GM23248 (cell line): ENCODE results near the gene TLR9. TPM values are rescaled to one million over a fixed set of nuclear protein-coding genes. Genes with fewer than 3 reads are reported as not detected.

Experiments
- DNase-seq: peaks from one replicate; pipeline ENCODE4 v3.0.0-alpha.2; 2015
- H2AFZ ChIP-seq: fragments of 200-600 bp; sonication (generic); 2 replicates; pipeline ENCODE4 v1.6.1; 2016; ENCODE audit warnings: antibody characterized with exemption
- H3F3A ChIP-seq: fragments of 200-600 bp; sonication (generic); 2 replicates; pipeline ENCODE4 v1.6.1; 2016; ENCODE audit warnings: mild to moderate bottlenecking, antibody characterized with exemption, mixed run types; ENCODE audit not compliant: insufficient read depth
- H3K27ac ChIP-seq: fragments of 200-600 bp; sonication (generic); 2 replicates; pipeline ENCODE4 v1.5.1; 2016; ENCODE audit warnings: mild to moderate bottlenecking
- H3K27me3 ChIP-seq: fragments of 200-600 bp; sonication (generic); replicated peaks from 2 replicates; pipeline ENCODE4 v1.6.1; 2016; ENCODE audit warnings: mild to moderate bottlenecking; ENCODE audit not compliant: insufficient read depth
- H3K36me3 ChIP-seq: fragments of 200-600 bp; sonication (generic); 2 replicates; pipeline ENCODE4 v1.6.1; 2016; ENCODE audit warnings: low read depth, mild to moderate bottlenecking
- H3K4me1 ChIP-seq: fragments of 200-600 bp; sonication (generic); 2 replicates; pipeline ENCODE4 v1.6.1; 2016; ENCODE audit warnings: mild to moderate bottlenecking; ENCODE audit not compliant: insufficient read depth
- H3K4me2 ChIP-seq: fragments of 200-600 bp; sonication (generic); one replicate; pipeline ENCODE4 v1.6.1; 2016; ENCODE audit warnings: mild to moderate bottlenecking; ENCODE audit not compliant: unreplicated experiment
- H3K4me3 ChIP-seq: fragments of 200-600 bp; sonication (generic); 2 replicates; pipeline ENCODE4 v1.5.1; 2016; ENCODE audit warnings: mild to moderate bottlenecking
- H3K79me2 ChIP-seq: fragments of 200-600 bp; sonication (generic); 2 replicates; pipeline ENCODE4 v1.6.1; 2016; ENCODE audit warnings: mild to moderate bottlenecking; ENCODE audit not compliant: insufficient read depth
- H3K9ac ChIP-seq: fragments of 200-600 bp; sonication (generic); 2 replicates; pipeline ENCODE4 v1.6.1; 2016; ENCODE audit warnings: mild to moderate bottlenecking
- H3K9me2 ChIP-seq: fragments of 200-600 bp; sonication (generic); 2 replicates; pipeline ENCODE4 v1.6.1; 2016; ENCODE audit warnings: mixed run types, mild to moderate bottlenecking, moderate library complexity; ENCODE audit not compliant: insufficient read depth
- H3K9me3 ChIP-seq: fragments of 200-600 bp; sonication (generic); one replicate; pipeline ENCODE4 v1.6.1; 2017; ENCODE audit warnings: low read depth
- H4K20me1 ChIP-seq: fragments of 200-600 bp; sonication (generic); 2 replicates; pipeline ENCODE4 v1.6.0; 2016; ENCODE audit not compliant: insufficient read depth
- EZH2 ChIP-seq: fragments of 200-600 bp; sonication (generic); IDR thresholded peaks from 2 replicates; pipeline ENCODE4 v1.6.1; 2018; ENCODE audit warnings: antibody characterized with exemption, mild to moderate bottlenecking; ENCODE audit not compliant: insufficient read depth, poor library complexity, severe bottlenecking
- EZH2phosphoT487 ChIP-seq: fragments of 200-600 bp; sonication (generic); IDR thresholded peaks from 2 replicates; pipeline ENCODE4 v1.6.1; 2018; ENCODE audit warnings: antibody characterized with exemption, moderate library complexity, mild to moderate bottlenecking, low read depth; ENCODE audit not compliant: insufficient read depth
- WGBS, 2 experiments: methylation state at CpG; one replicate each; pipeline ENCODE4 v1.1.6; 2015 to 2017; ENCODE audit warnings: low lambda C conversion rate in 2 of 2, low coverage in 1 of 2; ENCODE audit errors: missing lambda C conversion rate in 2 of 2; 5-methylcytosine and 5-hydroxymethylcytosine counted together
- in situ Hi-C: fragments of 300-500 bp; cut with MboI; formaldehyde crosslinking; loops from 2 replicates; pipeline ENCODE4 v1.15.0; 2020
- polyA plus RNA-seq: library from polyadenylated mRNA; unstranded; fragments of >200 nt; fragmentation: Nextera tagmentation; extraction: Ambion mirVana; gene quantifications from 2 replicates; pipeline ENCODE4 v1.2.1, GENCODE V29; 2016
- total RNA-seq: library from RNA; depleted of rRNA; stranded (reverse); fragments of >200 nt; shearing (Covaris generic); gene quantifications from 2 replicates; pipeline ENCODE4 v1.2.3, GENCODE V29; 2014

The TLR9 gene
- total and polyA plus RNA-seq, 2 experiments from 2014 or later = not detected

DNA sequence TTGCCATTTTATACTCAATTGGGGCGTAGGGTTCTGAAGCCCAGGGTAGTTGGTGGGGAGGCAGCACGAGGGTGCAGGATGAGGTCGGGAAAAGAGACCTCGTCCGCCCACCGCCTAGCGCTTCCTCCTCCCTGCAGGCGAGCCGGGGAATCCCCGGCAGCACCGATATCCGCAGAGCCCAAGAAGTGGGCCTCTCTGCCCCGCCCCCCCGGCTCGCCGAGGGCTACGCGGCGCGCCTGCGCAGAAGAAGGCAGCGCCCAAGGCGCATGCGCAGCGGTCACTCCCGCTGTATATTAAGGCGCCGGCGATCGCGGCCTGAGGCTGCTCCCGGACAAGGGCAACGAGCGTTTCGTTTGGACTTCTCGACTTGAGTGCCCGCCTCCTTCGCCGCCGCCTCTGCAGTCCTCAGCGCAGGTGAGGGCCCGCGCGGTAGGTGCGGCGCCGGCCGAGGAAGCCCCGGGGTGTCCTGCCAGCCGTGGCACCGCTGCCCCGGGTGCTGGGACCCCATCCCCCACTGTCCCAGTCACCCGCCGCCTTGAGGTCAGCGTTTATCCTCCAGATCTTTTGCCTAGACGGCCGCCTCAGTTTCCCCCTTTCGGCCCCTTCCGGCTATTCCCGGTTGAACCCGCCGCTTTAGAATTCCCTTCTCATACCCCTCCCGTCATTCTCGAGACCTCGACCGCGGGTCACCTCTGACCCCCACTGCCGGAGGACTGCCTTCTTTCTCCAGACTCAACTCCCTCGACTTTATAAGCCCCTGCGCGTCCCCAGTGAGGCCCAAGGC is 27.4 kb downstream of the TLR9 start, which contains the start of gene ALAS1:
TSS of gene ALAS1 (plus strand) at position 319 of the 784 bp plus-strand sequence. CDS start 1,082 bp downstream, outside the sequence.
- Histone ChIP-seq H2AFZ (peak within 1 kb of the TSS; percentile 93), H3K27ac (no peak within 1 kb of the TSS), H3K36me3 (peaks cover 7% of the 10 kb centered on the region; the same call in 1 of the 2 replicates), H3K79me2 (peaks cover 27% of the 10 kb centered on the region), H3K9ac (peak within 1 kb of the TSS; percentile 86), H3K4me3 (peak within 1 kb of the TSS; percentile 96), H3F3A (peaks cover 23% of the 10 kb centered on the region), H3K9me2 (no peaks in the 10 kb centered on the region), H3K4me2 (peak within 1 kb of the TSS; percentile 83), H3K27me3 (no peaks in the 10 kb centered on the region), H4K20me1 (no peaks in the 10 kb centered on the region), H3K9me3 (no peaks in the 10 kb centered on the region), H3K4me1 (peaks cover 24% of the 10 kb centered on the region)
- 2% methylated on average over 63 to 68 of the region's 71 CpGs for WGBS, 2 experiments
- no peak for TF ChIP-seq EZH2phosphoT487
- TF ChIP-seq EZH2 = no peak
- DNase-seq = peak; percentile 93
- in situ Hi-C loops = no loop called here

DNA sequence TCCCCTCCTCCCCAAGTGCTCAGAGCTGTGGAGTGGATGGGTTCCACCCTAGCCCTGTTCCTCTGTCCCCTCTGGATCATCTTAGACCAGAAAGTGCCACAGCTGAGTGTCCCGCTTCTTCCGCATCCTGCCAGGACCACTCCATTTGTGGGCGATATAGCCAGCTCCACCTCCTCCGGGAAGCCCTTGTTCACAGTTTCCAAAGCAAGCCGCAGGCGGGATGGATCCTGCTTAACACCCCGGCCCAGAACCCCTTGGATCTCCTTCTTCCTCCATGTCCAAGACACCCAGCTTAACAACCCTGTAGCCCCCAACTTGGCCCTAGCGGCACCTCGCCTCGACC is 28.0 kb downstream of the TLR9 start:
- no peak overlapping the region for H3K27ac ChIP-seq
- peaks cover 2% of the 10 kb centered on the region; the same call in 1 of the 2 replicates for H3K36me3 ChIP-seq
- no peaks in the 10 kb centered on the region for H3K27me3 ChIP-seq
- in situ Hi-C loops = no loop called here
- no peaks in the 10 kb centered on the region for H3K9me2 ChIP-seq
- 42 to 45% methylated on average over 10 of the region's 10 CpGs for WGBS, 2 experiments
- peaks cover 23% of the 10 kb centered on the region for H3F3A ChIP-seq
- DNase-seq = no peak
- H2AFZ ChIP-seq = peak overlapping the region; percentile 93
- H3K4me3 ChIP-seq = peak overlapping the region; percentile 96
- H3K4me2 ChIP-seq = peak overlapping the region; percentile 83
- TF ChIP-seq EZH2phosphoT487 (no peak), EZH2 (no peak)
- peaks cover 27% of the 10 kb centered on the region for H3K4me1 ChIP-seq
- no peaks in the 10 kb centered on the region for H3K9me3 ChIP-seq
- H3K79me2 ChIP-seq = peaks cover 27% of the 10 kb centered on the region
- H4K20me1 ChIP-seq = no peaks in the 10 kb centered on the region
- H3K9ac ChIP-seq = peak overlapping the region; percentile 86

GRCh38 chr3:52196977-52197376 is 28.5 kb downstream of the TLR9 start:
- Histone ChIP-seq H3K4me1 (peaks cover 27% of the 10 kb centered on the region), H3K36me3 (no peaks in the 10 kb centered on the region), H3K9ac (no peak overlapping the region), H3K4me2 (no peak overlapping the region), H3K27me3 (no peaks in the 10 kb centered on the region), H3K79me2 (peaks cover 27% of the 10 kb centered on the region), H3K9me3 (no peaks in the 10 kb centered on the region), H3K9me2 (no peaks in the 10 kb centered on the region), H2AFZ (no peak overlapping the region), H3K27ac (no peak overlapping the region), H4K20me1 (no peaks in the 10 kb centered on the region), H3K4me3 (no peak overlapping the region), H3F3A (peaks cover 23% of the 10 kb centered on the region)
- TF ChIP-seq EZH2phosphoT487 = no peak
- no peak for TF ChIP-seq EZH2
- in situ Hi-C loops = no loop called here
- WGBS, 2 experiments = 62 to 68% methylated on average over 3 of the region's 3 CpGs
- DNase-seq = no peak

- WGBS, 2 experiments = 28 to 31% methylated on average over 9 to 10 of the region's 10 CpGs
These were observed 29.6 kb downstream of the TLR9 start for GRCh38 chr3:52195823-52196331.

More at GRCh38 chr3:52195823-52196331, 29.6 kb downstream of the TLR9 start:
- TF ChIP-seq EZH2phosphoT487 (no peak), EZH2 (no peak)
- Histone ChIP-seq H3K9me2 (no peaks in the 10 kb centered on the region), H3K27me3 (no peaks in the 10 kb centered on the region), H3F3A (peaks cover 23% of the 10 kb centered on the region), H3K27ac (peak overlapping the region; percentile 62), H3K4me1 (peaks cover 27% of the 10 kb centered on the region), H3K4me3 (no peak overlapping the region), H3K4me2 (peak overlapping the region; percentile 51), H3K9me3 (no peaks in the 10 kb centered on the region), H3K9ac (peak overlapping the region; percentile 38; the same call in 1 of the 2 replicates), H4K20me1 (no peaks in the 10 kb centered on the region), H2AFZ (peak overlapping the region; percentile 74), H3K36me3 (no peaks in the 10 kb centered on the region), H3K79me2 (peaks cover 27% of the 10 kb centered on the region)
- in situ Hi-C loops = no loop called here
- DNase-seq = peak; percentile 90
